CD4-positive, alpha-beta T cell treated with Interleukin-17A for 4 hours (primary cell): Measurements from ENCODE around the gene UGCG.
"Not testable (repeated sequence)": the region's sequence is repeated elsewhere in the genome, so short reads cannot be mapped to it uniquely, and the experiment has no call there.

Experiments used
- DNase-seq: peaks from one replicate; pipeline ENCODE4 v3.0.0-alpha.2; 2020; ENCODE audit warnings: mixed read lengths

UGCG gene

GRCh38 chr9:111922324-111923013 is 25.9 kb downstream of the UGCG start:
- DNase-seq: no peak

- DNase-seq: no peak
Measured at GRCh38 chr9:111924281-111924680, 27.7 kb downstream of the UGCG start.

GRCh38 chr9:111925017-111925770 is 28.6 kb downstream of the UGCG start:
- no peak for DNase-seq

- no peak for DNase-seq
Measured at GRCh38 chr9:111925784-111926183, 29.2 kb downstream of the UGCG start.

GRCh38 chr9:111926421-111926875 is 29.8 kb downstream of the UGCG start:
- DNase-seq: peak; percentile 71

- no peak for DNase-seq
Measured at GRCh38 chr9:111928359-111928720, 31.7 kb downstream of the UGCG start.

- DNase-seq: no peak
Measured at GRCh38 chr9:111934747-111935146, 38.1 kb downstream of the UGCG start.

DNA sequence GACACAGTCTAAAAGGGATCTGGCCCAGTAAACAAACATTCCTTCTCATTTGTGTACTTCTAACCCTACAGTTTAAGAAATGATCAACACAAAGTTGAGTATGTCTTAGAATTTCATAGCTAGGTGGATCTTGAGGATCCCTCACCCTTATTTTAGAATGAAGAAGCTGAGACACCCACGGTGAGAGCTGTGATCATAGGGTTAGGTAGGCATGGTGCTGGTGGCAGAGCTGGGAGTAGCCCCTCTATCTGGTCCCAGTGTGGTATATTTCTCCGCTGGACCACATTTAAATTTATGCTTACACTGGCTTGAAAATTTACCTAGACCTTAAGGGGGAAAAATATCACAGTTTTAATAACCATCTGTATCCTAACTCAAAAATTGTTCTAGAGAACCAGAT is 39.8 kb downstream of the UGCG start:
- DNase-seq: no peak

GRCh38 chr9:111937301-111937700 is 40.7 kb downstream of the UGCG start:
- no peak for DNase-seq

DNA sequence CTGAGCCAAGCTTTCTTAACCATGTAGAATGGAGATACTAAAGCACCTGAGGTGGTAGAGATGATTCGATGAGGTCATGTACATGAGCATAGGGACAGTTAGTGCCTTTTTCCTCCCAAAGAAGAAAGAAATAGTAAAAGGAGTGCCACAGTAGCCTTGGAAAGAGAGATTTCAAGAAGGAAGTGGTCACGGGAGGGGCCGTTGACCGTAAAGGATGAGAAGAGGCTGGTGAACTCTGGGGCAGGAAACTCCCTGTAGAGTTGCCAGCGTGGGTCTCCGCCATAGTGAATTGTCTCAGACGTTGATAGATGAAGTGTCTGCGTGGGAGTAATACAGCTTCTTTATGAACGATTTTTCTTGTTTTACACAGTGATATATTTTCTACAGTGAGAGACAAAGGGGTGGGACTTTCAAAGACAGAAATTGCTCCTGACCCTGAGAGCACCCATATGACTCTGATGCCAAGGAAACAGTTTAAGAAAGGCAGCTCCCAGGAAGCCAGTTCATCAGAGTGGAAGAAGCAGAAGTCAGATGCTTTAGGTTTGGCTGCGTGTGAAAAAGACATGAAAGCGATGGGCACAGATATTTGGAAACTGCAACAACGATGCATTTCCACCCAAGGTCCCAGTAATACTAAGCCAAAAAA is 41.3 kb downstream of the UGCG start:
- DNase-seq: peak; percentile 60

DNA sequence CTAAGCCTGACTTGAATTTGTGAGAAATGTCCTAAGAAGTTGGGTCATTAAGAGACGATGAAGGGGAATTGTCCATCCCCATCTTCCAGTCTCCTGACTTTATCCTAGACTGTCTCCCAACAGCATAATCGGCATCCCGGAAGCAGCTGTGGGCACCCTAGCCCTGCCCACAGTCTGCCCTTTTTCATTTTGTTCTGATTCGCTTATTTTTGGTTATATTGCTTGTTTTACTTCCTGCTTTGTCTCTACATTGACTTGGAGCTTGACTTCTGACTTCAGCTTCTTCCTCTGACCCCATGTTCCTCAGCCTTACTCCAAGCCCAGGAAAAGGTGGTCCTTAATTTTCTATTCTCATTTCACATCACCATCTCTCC is 41.8 kb downstream of the UGCG start:
- DNase-seq: peak; percentile 16

- no peak for DNase-seq
Measured at GRCh38 chr9:111939322-111939721, 42.7 kb downstream of the UGCG start.

- no peak for DNase-seq
Measured at GRCh38 chr9:111940697-111941096, 44.1 kb downstream of the UGCG start.

GRCh38 chr9:111943200-111943599 is 46.6 kb downstream of the UGCG start:
- no peak for DNase-seq

GRCh38 chr9:111943746-111944145 is 47.1 kb downstream of the UGCG start:
- no peak for DNase-seq

DNA sequence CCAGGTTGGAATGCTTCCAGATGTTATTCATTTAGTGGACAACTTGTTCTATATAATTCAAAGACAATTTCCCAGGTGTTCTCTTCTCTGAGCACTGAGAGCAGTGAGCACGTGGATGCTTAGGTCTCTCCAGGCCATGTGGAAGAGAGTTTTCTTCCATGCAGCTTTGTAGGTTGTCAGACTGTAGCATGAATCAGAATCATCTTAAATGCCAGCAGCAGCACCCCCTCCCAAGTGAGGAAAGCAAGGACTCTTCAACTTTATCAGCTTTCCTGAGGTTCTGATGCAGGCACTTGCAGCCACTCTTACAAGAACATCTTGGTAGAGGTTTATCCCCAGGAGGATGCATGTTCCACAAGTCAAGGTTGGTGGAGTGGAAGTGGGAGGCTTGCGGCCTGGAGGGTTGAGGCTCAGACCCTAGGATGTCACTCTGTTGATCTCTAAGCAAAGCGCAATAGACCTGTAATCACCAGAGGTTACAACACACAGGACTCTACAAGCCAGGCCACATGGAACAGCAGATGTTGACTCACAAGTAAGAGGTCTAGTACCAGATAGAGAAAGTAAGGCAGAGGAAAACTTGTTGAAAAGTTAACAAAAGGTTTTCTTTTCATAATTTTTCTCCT is 47.7 kb downstream of the UGCG start:
- DNase-seq: no peak

DNA sequence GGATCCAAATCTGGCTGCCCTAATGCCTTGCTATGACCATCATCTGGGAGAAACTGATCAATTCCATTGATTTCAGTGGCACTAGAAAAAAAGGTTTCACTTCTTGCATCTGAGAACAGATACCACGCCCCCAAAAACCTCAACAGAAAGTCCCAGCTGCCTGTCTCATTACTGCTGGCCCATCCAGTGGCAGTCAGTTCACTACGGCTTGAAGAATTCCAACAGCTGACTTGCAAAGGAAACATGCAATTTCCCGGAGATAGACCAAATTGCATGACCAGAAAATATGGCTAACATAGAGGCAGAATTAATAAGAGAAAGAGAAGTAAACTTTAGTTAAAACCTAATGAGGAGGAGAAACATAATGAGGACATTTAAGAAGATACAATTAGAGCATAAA is 48.6 kb downstream of the UGCG start:
- no peak for DNase-seq

GRCh38 chr9:111948109-111948508 is 51.5 kb downstream of the UGCG start:
- not testable (repeated sequence) for DNase-seq

DNA sequence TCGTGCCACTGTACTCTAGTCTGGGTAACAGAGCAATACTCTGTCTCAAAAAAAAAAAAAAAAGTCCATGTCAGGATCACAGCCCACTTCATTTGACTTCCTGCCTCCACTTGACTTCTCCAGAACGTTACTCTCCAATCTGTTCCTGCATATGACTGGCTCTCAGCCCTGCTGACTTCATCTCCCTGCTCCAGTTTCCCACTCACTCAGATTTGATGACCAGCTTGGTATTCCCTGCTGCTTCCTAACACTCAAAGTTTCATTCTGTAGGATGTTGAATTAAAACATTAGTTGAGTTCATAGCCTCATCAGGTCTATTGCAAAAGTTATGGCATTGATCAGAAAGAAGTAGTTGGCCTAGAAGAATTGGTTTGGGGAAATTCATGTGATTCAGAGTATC is 52.3 kb downstream of the UGCG start:
- DNase-seq: no peak

DNA sequence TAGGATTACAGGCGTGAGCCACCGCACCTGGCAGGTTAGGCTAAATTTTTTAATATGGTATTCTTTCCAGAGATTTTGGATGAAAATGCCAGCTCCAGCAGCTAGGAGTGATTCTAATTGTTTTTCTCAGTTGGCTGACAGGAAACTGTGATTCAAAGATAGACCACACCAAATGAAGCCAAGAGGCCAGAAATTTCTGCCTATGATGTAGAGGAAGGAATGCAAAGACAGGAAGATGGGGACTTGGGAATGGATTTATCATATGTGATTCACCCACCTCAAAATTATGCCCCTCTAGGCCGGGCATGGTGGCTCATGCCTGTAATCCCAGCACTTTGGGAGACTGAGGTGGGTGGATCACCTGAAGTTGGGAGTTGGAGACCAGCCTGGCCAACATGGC is 53.3 kb downstream of the UGCG start:
- no peak for DNase-seq

GRCh38 chr9:111952559-111952958 is 55.9 kb downstream of the UGCG start:
- no peak for DNase-seq

DNA sequence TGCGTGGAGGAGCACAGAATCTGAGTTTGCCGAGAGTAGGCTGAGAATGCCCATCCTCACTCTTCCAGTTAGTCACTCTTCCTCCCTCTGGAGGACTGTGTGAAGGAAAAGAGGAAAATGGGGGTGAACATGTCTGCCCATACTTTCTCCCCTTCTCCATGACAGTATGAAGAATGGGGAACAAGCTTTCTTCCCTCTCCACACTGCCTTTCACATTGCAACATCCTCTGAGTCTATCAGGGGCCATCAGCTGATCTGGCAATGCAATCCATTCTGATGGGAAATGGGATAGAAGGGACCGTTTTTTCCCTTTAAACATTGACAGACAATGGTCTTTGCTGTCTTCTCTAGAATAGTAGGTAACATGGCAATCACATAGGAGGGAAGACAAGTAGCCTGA is 56.8 kb downstream of the UGCG start:
- no peak for DNase-seq

DNA sequence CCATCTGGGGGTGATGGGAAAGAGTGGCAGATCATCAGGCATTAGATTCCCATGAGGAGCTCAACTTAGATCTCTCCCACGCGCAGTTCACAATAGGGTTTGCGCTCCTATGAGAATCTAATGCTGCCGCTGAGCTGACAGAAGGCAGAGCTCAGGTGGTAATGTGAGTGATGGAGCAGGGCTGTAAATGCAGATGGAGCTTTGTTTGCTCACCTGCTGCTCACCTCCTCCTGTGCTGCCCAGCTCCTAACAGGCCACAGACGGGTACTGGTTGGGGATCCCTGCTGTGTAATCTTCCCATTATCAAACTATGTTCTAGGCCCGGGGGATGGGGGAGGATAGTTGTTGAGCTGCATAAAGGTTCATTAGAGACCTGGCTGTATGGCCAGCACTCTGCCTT is 58.4 kb downstream of the UGCG start:
- no peak for DNase-seq
